Limb (tissue), 2 donors: ENCODE results near the gene DSE.
"Not testable (repeated sequence)": the region's sequence is repeated elsewhere in the genome, so short reads cannot be mapped to it uniquely, and the experiment has no call there.

Experiments
- DNase-seq, 2 donors: peaks; one replicate each; pipeline ENCODE4 v3.0.0-alpha.2; 2016; ENCODE audit errors: extremely low spot score in 2 of 2

DSE gene

GRCh38 chr6:116370760-116371119 is at the start of gene DSE:
Gene DSE, plus strand, starts transcription at chr6:116370947. Its CDS starts 28,304 bp downstream, at chr6:116399251.
- peak in 1 of 2 donors; percentile 91 for DNase-seq

GRCh38 chr6:116321933-116322332 is 48.8 kb upstream of the DSE start:
- not testable (repeated sequence) for DNase-seq

GRCh38 chr6:116323863-116324262 is 46.9 kb upstream of the DSE start:
- no peak for DNase-seq

- DNase-seq: not testable (repeated sequence)
These were observed 45.1 kb upstream of the DSE start for GRCh38 chr6:116325634-116326132.

- DNase-seq: no peak
These were observed 44.5 kb upstream of the DSE start for GRCh38 chr6:116326181-116326671.

DNA sequence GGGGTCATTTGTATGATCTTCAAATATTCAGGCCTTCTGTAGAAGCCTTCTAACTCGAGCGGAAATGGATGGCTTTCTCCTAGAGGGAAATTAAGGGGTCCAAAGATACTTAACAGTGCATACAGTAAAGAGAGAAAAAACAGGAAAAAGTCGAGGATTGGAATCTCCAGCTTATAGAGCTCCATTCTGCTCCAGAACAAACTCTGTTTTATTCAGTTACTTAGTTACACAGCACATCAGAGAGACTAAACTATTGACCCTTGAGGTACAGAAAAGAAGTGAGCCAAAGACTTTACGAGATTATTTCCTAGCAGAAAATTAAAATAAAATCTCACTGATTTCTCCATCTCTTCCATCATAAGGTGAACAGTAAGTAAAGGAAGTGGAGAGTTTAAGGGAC is 43.8 kb upstream of the DSE start:
- DNase-seq: no peak

GRCh38 chr6:116327803-116328527 is 42.8 kb upstream of the DSE start:
- DNase-seq: no peak

GRCh38 chr6:116328528-116328903 is 42.2 kb upstream of the DSE start:
- no peak for DNase-seq

DNA sequence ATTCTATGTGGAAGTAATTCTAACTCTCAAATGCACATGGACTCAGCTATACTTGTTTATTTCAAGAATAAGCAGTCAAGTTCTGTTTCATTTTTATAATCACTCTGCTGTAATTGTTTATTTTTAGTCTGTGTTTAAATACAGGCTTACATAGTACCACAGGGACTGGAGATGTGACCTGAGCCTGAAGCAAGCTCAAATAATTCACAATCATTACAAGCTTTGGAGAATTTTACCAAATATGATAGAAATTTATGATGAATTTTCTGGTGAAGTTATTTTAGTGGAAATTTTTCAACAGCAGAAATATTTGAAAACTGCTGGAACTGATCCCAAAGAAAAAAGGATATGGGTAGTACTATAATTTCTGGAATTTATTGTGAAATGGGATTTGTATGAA is 41.6 kb upstream of the DSE start:
- no peak for DNase-seq

GRCh38 chr6:116330511-116330910 is 40.2 kb upstream of the DSE start:
- no peak for DNase-seq

DNA sequence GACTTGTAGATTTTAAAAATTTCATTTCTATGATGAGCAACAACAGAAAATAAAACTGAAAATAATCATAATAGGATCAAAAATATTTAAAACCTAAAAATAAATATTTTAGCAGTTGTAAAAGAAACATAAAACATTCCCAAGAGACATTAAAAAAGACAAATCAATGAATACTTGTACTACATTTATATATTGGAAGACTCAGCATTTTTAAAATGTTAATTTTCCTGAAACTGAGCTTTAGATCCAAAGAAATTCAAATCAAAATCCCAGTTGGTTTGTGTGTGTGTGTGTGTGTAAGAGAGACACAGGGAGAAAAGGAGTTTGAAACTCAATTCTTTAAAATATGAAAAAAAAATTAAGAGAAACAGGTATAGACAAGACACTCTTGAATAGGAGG is 38.7 kb upstream of the DSE start:
- DNase-seq: no peak

DNA sequence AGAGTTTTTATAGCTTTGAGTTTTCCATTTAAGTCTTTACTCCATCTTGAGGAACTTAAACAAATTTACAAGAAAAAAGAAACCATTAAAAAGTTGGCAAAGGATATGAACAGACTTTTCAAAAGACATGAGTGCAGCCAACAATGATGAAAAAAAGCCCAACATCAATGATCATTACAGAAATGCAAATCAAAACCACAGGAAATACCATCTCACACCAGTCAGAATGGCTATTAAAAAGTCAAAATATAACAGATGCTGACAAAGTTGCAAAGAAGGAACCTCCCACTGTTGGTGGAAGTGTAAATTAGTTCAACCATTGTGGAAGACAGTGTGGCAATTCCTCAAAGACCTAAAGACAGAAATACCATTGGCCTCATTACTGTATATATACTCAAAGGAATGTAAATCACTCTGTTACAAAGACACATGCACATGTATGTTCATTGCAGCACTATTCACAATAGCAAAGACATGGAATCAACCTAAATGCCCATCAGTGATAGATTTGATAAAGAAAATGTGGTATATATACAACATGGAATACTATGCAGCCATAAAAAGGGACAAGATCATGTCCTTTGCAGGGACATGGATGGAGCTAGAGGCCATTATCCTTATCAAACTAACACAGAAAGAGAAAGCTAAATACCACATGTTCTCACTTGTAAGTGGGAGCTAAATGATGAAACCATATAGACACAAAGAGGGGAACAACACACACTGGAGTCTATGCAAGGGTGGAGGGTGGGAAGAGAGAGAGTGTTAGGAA is 35.9 kb upstream of the DSE start:
- not testable (repeated sequence) for DNase-seq

DNA sequence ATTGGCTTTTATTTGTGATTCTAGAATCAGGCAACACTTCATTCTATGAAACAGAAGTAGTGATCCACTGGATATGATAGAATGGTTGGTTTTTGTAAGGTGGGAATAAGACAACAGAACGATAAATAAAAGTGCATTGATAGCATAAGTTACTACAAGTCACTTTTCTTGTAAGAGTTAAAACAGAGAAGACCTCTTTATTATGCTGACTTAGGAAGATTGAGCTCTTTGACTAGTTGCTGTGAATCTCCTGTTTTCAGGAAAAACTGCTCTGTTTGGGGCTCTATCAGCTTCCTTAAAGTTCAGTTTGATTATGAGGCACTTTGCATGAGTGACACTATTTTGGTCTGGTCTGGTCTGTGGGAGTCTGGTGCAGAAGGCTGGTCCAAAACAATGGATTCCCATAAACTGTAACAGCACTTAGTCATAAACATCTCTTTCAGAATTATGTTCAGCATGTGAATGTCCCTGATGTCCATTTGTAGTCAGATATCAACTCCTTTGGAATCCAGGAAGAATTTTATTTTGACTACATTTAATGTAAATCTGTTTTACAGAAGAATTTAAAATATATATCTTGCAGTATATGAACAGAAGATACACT is 35.0 kb upstream of the DSE start:
- DNase-seq: no peak

- DNase-seq: no peak
These were observed 31.8 kb upstream of the DSE start for GRCh38 chr6:116338943-116339342.

DNA sequence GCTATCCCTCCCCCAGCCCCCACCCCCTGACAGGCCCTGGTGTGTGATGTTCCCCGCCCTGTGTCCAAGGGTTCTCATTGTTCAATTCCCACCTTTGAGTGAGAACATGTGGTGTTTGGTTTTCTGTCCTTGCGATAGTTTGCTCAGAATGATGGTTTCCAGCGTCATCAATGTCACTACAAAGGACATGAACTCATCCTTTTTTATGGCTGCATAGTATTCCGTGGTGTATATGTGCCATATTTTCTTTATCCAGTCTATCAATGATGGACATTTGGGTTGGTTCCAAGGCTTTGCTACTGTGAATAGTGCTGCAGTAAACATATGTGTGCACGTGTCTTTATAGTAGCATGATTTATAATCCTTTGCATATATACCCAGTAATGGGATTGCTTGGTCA is 30.1 kb upstream of the DSE start:
- DNase-seq: not testable (repeated sequence)

GRCh38 chr6:116349216-116349615 is 21.5 kb upstream of the DSE start:
- no peak for DNase-seq

DNA sequence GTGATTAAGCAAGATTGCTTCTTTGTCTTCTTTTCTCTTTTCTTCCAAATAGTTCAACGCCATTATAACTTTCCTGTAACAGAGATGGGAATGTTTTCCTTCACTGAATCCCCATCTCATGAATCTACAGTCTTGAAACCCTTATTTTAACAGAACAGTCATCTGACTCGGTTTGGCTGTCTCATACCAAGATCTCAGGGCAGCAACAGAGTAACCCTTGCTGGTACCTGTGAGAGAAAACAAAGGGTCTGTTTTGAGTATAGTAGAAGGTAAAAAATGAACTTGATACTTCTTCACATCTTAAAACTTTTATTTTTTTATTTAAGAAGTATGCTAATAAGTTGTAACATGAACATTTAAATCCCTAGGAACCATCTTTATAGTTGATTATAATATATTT is 19.6 kb upstream of the DSE start:
- DNase-seq: no peak

- DNase-seq: no peak
These were observed 18.0 kb upstream of the DSE start for GRCh38 chr6:116352515-116353471.

DNA sequence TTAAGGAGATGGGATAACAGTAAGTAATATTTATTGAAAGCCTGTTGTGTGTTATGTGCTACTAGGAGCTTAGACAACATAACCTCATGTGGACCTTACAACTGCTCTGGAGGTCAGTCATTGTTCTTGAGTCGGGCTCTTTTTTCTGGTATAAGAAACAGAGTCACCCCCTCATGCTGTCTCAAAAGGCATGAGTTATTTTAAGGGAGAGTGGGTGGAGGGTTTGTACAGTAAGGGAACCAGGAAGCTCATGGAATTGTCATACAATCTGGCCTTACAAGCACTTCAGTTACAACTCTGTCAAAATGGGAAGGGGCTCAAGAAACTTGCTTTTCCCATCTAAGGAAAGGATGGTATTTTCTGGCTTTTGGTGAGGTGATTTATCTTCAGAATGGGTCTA is 16.5 kb upstream of the DSE start:
- no peak for DNase-seq

DNA sequence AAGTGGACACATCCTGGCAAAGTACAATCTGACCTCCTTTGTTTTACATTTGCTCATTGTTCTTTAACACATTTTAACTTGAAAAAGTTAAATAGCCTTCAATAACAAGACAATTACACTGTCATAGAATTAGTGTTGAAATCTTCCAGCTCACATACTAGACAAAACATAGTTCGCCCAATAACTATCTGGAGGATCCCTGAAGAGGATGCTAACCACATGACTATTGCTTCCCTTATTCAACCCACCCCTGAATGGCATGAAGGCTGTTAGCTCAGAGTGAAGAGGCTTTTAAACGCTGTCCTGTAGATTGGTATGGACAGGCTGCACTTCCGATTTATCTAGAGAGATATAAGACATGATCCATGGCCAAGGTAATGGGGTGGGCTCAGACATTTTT is 15.0 kb upstream of the DSE start:
- no peak for DNase-seq

GRCh38 chr6:116359131-116359530 is 11.6 kb upstream of the DSE start:
- no peak for DNase-seq
